22Rv1 (cell line): ENCODE results near the gene TMEM131.

ENCODE experiments used
- H3K27ac ChIP-seq: fragments of 450-650 bp; 2 replicates; pipeline ENCODE4 v1.5.1; 2017
- ZFX ChIP-seq: fragments of 450-650 bp; IDR thresholded peaks from 2 replicates; pipeline ENCODE4 v1.6.1; 2017; ENCODE audit warnings: antibody characterized with exemption, borderline replicate concordance
- TF ChIP-seq, protein P1 (sequence below): fragments of 450-650 bp; IDR thresholded peaks from 2 replicates; pipeline ENCODE4 v1.5.1; 2017; ENCODE audit warnings: mild to moderate bottlenecking

Gene TMEM131

DNA sequence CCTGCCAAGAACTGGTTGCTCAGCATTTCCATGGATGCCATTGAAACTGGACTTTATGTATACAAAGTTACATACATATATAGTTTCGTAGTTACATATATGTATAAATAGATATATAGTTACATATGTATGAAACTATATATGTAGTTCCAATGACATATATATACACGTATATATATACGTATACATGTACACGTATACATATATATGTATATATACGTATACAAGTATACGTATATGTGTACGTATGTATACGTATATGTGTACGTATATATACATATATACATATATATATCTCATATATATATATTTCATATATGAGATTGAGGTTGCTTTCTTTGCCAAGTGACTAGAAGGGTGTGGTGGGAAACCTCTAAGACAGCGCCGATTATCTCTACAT lies 10.6 kb upstream of the TMEM131 start:
- H3K27ac ChIP-seq, result no peak overlapping the region
- TF ChIP-seq, protein P1, sequence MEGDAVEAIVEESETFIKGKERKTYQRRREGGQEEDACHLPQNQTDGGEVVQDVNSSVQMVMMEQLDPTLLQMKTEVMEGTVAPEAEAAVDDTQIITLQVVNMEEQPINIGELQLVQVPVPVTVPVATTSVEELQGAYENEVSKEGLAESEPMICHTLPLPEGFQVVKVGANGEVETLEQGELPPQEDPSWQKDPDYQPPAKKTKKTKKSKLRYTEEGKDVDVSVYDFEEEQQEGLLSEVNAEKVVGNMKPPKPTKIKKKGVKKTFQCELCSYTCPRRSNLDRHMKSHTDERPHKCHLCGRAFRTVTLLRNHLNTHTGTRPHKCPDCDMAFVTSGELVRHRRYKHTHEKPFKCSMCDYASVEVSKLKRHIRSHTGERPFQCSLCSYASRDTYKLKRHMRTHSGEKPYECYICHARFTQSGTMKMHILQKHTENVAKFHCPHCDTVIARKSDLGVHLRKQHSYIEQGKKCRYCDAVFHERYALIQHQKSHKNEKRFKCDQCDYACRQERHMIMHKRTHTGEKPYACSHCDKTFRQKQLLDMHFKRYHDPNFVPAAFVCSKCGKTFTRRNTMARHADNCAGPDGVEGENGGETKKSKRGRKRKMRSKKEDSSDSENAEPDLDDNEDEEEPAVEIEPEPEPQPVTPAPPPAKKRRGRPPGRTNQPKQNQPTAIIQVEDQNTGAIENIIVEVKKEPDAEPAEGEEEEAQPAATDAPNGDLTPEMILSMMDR, result no peak
- TF ChIP-seq ZFX, result no peak

DNA sequence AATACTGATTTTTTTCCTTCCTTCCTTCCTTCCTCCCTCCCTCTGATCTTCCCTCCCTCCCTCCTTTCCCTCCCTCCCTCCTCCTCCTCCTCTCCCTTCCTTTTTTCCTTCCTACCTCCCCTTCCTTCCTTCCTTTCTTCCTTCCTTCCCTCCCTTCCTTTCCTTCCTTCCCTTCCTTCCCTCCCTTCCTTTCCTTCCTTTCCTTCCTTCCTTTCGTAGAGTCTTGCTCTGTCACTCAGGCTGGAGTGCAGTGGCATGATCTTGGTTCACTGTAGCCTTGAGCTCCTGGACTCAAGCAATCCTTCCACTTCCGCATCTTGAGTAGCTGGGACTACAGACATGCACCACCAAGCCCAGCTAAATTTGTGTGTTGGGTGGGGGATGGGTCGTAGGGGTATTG lies 8.9 kb upstream of the TMEM131 start:
- no peak for TF ChIP-seq ZFX
- TF ChIP-seq, protein P1, result no peak
- H3K27ac ChIP-seq, result no peak overlapping the region

DNA sequence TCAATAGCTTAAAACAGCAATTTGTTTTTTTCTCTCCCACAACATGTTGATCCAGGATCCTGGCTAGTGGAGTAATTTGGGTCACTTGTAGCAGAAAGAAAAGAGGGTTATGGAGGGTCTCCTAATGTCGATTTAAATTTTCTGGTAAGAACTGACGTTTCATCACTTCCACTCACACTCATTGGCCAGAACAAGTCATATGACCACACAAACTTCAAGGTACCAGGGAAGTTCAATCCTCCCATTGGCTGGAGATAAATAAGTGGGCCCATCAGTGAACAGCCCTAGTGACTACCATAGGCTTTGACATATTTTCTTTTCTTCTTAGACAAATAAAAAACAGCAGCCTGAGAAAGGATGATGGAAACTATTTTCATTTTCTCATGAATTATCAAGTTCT lies 8.3 kb upstream of the TMEM131 start:
- no peak overlapping the region for H3K27ac ChIP-seq

DNA sequence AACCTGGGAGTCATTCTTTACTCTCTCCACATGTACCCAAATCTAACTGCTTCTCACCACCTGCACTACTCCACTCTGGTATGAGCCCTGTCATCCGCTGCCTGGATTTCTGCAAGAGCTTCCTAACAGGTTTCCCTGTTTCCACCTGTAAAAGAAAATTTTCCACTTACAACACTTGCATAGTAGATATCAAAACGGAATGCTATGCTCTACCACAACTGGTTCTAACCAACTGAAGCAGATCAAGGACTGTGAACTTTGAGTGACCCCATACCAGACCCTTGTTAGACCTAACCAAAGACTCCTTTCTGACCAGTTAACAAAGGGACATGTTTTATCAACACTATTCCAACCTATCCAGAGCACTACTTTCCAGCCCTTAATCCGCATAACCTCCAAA lies 3.8 kb upstream of the TMEM131 start:
- TF ChIP-seq, protein P1, result no peak
- no peak for TF ChIP-seq ZFX
- H3K27ac ChIP-seq, result no peak overlapping the region

More for the DNA sequence above, 8.3 kb upstream of the TMEM131 start:
- TF ChIP-seq, protein P1, result no peak
- no peak for TF ChIP-seq ZFX

DNA sequence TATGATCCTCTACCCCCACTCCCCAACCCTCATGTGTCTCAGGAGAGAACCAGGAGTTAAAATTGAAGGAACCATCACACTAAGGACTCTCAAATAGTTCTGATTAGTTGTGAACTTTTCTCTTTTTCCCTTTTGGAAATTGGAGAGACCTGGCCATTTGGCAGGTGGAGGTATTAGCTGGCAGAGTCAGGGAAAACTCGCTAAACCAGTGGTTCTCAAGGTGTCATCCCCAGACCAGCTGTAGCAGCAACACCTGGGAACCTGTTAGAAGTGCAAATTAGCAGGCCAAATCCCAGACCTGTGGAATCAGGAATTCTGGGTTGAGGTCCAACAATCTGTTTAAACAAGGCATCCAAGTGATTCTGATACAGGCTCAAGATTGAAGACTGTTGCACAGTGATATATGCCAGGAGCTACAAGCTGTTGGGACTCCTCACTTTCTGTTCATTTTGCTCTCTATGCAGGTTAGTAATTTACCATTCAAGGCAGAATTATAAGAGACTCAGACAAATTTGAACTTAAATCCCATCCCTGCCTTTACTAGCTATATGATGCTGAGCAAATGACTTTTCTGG lies 2.8 kb upstream of the TMEM131 start:
- TF ChIP-seq ZFX, result no peak
- TF ChIP-seq, protein P1, result no peak
- H3K27ac ChIP-seq, result no peak overlapping the region

DNA sequence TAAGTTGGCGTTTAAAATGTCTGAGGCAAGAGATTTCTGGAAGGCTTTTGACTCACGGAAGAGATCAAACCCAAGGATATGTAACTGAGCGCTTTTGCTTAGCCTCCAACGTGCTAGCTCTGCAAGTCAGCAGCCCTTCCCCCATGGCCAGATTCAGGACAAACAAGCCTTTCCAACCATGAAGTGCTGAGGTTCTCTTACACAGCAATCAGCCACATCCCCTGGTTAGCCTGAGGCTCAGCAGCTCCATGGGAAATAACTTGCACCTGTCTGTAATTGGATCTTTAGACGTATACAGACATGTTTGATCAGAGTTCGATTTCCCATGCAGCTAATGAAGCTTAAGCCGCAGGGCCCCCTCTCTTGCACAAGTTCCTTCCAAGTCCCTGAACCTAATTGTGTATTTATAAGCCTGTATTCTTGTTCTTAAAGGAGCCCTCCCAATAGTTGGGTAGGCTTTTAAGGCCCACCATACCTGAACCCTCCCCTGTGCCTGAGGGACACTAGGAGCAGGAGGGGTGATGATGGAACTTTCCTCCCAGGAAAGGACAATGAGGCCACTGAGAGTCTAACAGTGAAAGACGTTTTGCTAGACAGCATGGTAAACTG lies 2.1 kb upstream of the TMEM131 start:
- no peak overlapping the region for H3K27ac ChIP-seq
- TF ChIP-seq, protein P1, result no peak
- TF ChIP-seq ZFX, result no peak

DNA sequence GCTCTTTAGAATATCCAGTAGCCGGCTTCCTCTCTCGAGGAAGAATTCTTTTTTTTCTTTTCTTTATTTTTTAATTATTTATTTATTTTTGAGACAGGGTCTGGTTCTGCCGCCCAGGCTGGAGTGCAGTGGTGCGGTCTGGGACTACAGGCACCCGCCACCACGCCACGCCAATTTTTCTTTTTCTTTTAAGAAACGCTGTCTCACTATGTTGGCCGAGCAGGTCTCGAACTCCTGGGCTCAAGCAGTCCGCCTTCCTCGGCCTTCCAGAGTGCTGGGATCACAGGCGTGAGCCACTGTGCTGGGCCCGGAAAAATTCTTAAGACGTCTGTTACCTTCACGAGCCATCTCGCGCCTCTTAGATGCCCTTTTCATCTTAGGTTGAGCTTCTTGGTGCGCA lies 931 bp upstream of the TMEM131 start:
- TF ChIP-seq ZFX, result no peak
- TF ChIP-seq, protein P1, result no peak
- peak overlapping the region; percentile 94 for H3K27ac ChIP-seq
